NOMO-1 (cell line): ENCODE measurements around the gene BICDL1.
A peak's percentile ranks its signal among the peaks of the same experiment; 100 is the strongest.

ENCODE experiments used
- DNase-seq, 2 experiments: peaks; one replicate each; lab custom pipeline; 2025; ENCODE audit not compliant: unreplicated experiment in 2 of 2; lab: John Stamatoyannopoulos, UW

BICDL1 gene

DNA sequence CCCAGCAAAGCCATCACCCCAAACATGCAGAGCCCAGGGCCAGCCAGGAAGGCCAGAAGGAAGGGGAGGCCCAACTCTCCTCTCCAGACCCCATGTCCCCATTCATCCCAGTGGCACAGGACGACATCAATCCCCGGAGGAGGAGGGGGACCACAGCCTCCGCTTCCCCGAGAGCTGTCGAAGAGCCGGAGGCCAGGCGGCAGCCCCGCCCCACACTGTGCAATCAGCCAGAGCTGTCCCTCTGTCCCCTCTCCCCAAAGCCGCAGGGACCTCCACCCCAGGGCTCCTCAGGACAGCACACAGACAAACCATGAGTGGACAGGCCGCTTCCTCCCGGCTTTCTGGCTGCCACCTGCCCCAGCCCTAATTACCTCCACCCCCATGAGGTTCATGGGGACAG lies 110.7 kb downstream of the BICDL1 start:
- DNase-seq: no peak

- DNase-seq: no peak
Measured at GRCh38 chr12:120100630-120101029, 111.6 kb downstream of the BICDL1 start.

DNA sequence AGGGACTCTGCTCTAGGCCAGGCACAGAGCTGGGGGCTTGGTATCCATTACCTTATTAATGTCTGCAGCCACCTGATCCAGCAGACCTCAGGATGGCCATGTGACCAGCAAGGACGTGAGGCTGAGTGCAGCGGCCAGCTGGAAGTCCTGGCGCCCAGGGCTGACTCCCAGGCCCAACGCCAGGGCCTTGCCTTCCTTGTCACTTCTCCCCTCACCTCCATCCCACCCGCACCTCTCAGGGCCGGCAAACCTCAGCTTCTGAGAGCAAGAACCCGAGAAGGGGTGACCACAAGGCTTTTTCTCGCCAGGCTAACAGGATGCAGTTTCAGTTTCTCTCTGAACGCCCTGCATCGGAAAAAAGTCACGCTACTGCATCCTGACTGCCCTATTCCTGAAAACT lies 112.1 kb downstream of the BICDL1 start:
- DNase-seq: no peak

GRCh38 chr12:120101617-120102016 lies 112.6 kb downstream of the BICDL1 start:
- DNase-seq: no peak

DNA sequence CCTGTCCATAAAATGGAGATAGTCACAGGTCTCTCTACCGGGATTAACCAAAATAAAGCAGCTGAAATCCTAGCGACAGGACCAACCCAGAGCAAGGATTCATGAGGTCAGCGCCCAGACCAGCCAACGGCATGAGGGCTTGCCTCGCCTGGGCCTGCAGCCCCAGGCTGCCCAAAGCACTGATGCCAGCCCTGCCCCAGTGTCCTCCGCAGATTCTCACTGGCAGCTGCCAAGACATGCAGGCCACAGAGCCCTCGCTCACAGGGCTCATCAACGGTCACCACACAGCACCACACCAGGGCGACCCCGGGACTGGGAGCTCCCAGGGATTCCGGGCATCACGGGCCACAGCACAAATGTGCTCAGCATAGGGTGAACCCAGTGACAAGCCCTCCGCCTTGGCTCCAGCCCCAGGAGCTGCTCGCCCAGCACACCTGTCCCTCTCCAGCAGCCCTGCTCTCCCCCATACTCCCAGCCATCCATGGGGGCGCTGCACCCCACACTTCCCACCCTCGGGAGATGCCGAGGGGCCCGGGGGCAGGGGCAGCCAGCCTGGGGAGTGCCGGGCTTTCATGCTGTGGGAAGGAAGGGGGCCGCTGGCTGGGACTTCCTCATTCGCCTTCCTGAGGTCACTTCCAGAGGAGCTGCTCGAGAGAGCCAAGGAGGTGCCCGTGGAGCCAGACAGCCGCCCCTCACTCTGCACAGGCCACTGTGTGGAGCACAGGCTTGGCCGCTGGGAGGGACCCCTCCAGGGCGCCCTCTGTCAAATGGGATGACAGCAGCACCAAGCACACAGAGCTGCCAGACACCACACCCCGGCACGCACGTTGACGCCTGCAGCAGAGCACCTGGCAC lies 113.4 kb downstream of the BICDL1 start:
- no peak for DNase-seq

DNA sequence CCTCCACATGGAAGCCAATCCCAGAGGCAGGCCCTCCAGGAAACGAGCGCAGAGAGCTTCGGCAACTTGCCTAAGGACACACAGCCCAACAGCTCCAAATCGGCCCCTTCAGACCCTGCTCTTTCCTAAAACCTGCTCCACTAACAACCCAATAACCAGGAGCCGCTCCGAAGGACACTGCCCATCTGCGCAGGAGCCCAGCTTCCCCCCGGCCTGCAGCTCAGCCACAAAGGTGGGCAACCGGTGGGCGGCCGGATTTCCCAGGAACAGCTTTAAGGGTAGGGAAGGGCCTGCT lies 114.0 kb downstream of the BICDL1 start:
- DNase-seq: no peak

GRCh38 chr12:120103371-120103770 lies 114.3 kb downstream of the BICDL1 start:
- DNase-seq: no peak

DNA sequence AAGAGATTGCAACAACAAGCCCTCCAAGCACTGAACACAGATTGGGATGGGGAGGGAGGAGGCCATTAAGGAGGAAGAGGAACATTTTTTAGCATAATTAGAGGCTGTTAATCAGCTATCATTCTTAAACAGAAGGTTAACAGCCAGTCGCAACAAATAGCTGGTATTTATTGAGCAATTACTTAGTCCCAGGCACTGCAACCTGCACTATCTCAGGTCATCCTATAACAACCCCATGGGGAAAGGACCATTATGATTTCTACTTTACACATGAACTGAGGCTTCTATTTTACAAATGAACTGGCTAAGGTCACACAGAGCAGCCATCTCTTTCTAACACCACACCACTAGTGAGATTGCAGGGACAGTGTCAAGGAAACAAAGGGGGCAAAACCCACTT lies 117.1 kb downstream of the BICDL1 start:
- no peak for DNase-seq

DNA sequence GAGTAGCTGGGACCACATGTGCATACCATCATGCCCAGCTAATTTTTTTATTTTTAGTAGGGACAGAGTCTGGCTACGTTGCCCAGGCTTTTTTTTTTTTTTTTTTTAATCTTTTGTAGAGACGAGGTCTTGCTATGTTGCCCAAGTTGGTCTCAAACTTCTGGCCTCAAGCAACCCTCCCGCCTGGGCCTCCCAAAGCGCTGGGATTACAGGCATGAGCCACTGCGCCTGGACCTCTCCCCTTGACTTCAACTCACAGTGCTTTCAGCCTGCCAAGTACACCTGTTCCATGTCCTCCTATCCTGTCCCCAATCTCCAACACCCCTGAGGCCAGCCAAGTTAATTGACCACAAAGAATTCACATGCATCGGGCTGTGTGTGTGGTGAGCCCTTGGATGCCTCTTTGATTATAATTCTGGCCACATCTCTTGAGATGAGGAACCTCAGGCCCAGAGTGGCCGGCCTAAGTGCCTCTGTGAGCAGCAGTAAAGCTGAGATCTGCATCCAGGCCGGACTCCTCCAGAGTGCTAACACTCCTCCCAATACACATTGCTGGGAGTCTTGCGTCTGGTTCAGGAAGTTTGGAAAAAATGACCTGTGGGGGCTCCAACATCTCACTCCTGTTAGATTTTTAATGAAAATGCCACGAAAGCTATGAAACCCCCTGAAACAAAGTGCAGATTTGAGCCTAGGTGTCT lies 120.7 kb downstream of the BICDL1 start:
- DNase-seq: no peak

- DNase-seq: peak; percentile 62 to 75
Measured at GRCh38 chr12:120110550-120111501, 121.8 kb downstream of the BICDL1 start.

DNA sequence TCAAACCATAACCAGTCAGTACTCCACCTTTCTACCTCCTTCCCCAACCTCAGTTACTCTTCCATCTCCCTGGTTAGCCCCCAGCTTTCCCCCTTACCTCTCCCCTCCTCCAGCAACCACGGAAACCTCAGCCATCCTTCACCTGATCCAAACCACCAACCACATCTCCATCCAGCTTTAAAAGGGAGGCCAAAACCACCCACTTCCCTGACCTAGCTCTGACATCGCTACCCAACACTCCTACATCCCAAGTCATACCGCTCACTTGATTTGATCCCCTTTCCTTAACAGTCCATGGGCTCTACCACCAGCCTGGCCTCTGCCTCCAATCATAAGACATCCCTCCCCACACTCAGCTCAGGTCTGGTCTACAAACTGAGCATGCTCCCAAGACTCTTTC lies 126.0 kb downstream of the BICDL1 start:
- DNase-seq: no peak

- peak; percentile 27 to 29 for DNase-seq
Measured at GRCh38 chr12:120115692-120116440, 126.8 kb downstream of the BICDL1 start.

- no peak for DNase-seq
Measured at GRCh38 chr12:120116441-120116791, 127.4 kb downstream of the BICDL1 start, which contains the start of gene RAB35. Gene RAB35 (minus strand): TSS chr12:120116753. CDS start chr12:120116650, 103 bp downstream.

GRCh38 chr12:120116792-120117651 lies 128.0 kb downstream of the BICDL1 start:
- peak; percentile 90 to 94 for DNase-seq

GRCh38 chr12:120117961-120118320 lies 128.9 kb downstream of the BICDL1 start:
- DNase-seq: no peak

DNA sequence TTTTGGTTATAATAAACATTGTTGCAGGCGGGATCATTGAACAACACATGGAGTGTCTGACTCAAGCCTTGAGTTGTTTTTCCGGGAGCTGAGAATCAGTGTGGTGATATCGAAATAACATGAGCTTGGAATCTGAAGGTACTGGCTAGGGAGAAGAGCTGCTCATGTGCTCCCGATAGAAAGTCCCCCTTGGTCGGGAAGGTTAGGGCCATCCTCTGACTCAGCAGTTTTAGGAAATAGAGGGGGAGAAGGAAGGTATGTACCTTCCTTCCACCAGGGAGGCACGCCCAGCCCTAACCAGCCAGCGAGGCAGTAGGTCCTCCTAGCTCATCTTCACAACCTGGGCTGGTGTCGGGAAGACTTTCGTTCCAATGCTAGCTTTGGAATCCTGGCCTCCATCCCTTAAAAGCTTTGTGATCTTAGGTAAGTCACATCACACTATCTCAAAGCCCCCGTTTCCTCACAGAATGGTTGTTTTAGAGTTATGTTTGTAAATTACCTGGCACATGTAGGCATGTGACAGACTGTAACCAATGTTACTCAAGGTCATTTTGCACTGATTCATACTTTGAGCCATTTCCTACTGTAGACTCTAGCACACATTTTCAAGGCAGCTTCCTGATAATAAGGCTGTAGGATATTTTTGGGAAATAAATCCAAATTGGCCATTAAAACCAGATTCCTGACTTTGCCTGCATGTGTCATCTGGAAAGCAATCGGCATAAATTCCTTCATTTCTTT lies 129.5 kb downstream of the BICDL1 start:
- peak in 1 of 2 experiments; percentile 15 for DNase-seq

DNA sequence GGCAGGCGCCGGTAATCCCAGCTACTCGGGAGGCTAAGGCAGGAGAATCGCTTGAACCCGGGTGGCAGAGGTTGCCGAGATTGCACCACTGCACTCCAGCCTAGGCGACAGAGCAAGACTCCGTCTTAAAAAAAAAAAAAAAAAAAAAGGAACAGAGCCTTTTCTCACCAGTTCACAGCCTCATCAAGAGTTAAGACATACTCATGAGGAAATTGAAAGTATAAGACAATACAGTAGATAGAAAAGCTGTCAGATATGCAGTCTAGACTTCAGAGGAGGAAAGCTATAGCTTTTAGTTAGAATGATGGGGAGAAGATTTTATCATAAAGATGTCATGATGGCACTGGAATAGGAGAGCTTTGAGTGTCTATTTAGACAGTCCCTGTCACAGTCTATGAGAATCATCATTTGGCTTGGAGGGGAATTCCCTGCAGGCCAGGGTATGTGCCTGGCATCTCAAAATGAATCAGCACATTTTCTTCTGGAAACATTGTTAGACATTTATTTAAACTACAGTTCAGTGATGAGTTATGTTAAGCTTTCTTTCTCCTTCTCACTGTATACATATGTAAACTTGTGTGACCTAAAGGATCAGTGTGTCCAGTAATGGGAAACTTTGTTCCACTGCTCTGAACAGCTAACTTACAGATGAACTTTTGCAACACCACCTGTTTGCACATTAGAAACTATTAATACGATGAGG lies 130.4 kb downstream of the BICDL1 start:
- DNase-seq: peak; percentile 61 to 68

DNA sequence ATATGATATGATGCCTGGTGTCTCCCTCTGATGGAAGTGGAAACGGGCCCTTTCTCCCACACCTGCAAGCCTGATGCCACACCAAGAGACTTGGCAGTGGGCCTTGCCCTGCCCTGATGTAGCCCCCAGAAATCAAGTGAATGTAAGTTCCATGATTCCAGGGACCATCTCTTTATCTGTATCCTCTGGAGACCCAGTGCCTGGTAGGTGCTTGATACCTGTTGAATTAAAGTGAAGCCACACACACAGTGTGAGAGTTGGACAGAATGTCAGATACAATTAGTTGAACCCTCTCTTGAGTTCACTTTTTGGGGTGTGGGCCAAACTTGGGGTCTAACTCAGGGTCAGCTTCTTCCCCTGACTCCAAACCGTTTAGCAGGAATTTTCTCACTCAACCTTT lies 132.3 kb downstream of the BICDL1 start:
- DNase-seq: no peak
